ENCODE results near the gene ZNF679. TPM values are rescaled to one million over a fixed set of nuclear protein-coding genes. Genes with fewer than 3 reads are reported as not detected.

ZNF679 gene
- total and polyA plus RNA-seq, 2 of the 13 experiments (the other 11 are each of a cell fraction or from before 2014, with no cell fraction given): not detected

GRCh38 chr7:64314566-64314965 lies 86.3 kb downstream of the ZNF679 start:
- in situ Hi-C loops (cut with HindIII; ENCODE audit: extremely low pct_ligation_motif_present, low pct_unique_long_range_greater_than_20kb): no loop called here
- 56% methylated on average over 10 of the region's 10 CpGs for WGBS (ENCODE audit: low lambda C conversion rate)
- Histone ChIP-seq H3K4me1 (ENCODE audit: insufficient read depth, low read length) (no peaks in the 10 kb centered on the region), H3K27ac (ENCODE audit: extremely low read length, insufficient read depth, low read length) (no peak overlapping the region), H3K79me2 (ENCODE audit: insufficient read depth, low read length) (no peaks in the 10 kb centered on the region), H3K4me3 (replicated peaks in 1 of 3; ENCODE audit: insufficient read depth in 1 of 3, low read depth in 2 of 3, low read length in 3 of 3) (no peak overlapping the region), H2AFZ (ENCODE audit: low read length) (no peak overlapping the region), H4K20me1 (ENCODE audit: insufficient read depth, low read length) (no peaks in the 10 kb centered on the region), H3K9ac (ENCODE audit: insufficient read depth, low read depth, low read length) (no peak overlapping the region), H3K4me2 (ENCODE audit: low read depth, low read length) (no peak overlapping the region), H3K27me3 (ENCODE audit: control insufficient read depth in 1 of 2, insufficient read depth in 2 of 2, low read length in 2 of 2) (no peaks in the 10 kb centered on the region), H3K9me3 (ENCODE audit: low read length) (peaks cover 78% of the 10 kb centered on the region), H3K36me3 (replicated peaks in 1 of 2; ENCODE audit: control insufficient read depth in 1 of 2, insufficient read depth in 2 of 2, low read length in 2 of 2) (no peaks in the 10 kb centered on the region)
- no peak for FAIRE-seq
- no TSS peak for BruUV-seq (replicated peaks)
- no peak for DNase-seq (ENCODE audit: low spot score)
- no peak for ATAC-seq
- ChIA-PET CTCF (ENCODE audit: low intra/inter-chr PET ratio, low total read pairs) (no interaction called here), POLR2A (no interaction called here)
- intact Hi-C loops (cut with micrococcal nuclease; ENCODE audit: unreplicated experiment): no loop called here
- TF ChIP-seq ZNF556 (CRISPR knock-in tag; IDR thresholded peaks at IDR 0.05; ENCODE audit: borderline replicate concordance) (no peak), MIXL1 (CRISPR knock-in tag; IDR thresholded peaks at IDR 0.05) (no peak), EHMT2 (IDR thresholded peaks at IDR 0.05; ENCODE audit: borderline replicate concordance, low read depth, low read length) (no peak), ZNF512 (CRISPR knock-in tag; IDR thresholded peaks at IDR 0.05) (no peak), REST (IDR thresholded peaks at IDR 0.05; ENCODE audit: borderline replicate concordance in 1 of 2, low read depth in 1 of 2, low read length in 2 of 2) (no peak), DMTF1 (CRISPR knock-in tag; IDR thresholded peaks at IDR 0.05) (no peak), TBX2 (CRISPR knock-in tag; IDR thresholded peaks at IDR 0.05; ENCODE audit: borderline replicate concordance) (no peak), SMAD3 (CRISPR knock-in tag; IDR thresholded peaks at IDR 0.05) (no peak), SOX5 (CRISPR knock-in tag; IDR thresholded peaks at IDR 0.05; ENCODE audit: borderline replicate concordance) (no peak), CHD4 (IDR thresholded peaks at IDR 0.05; ENCODE audit: borderline replicate concordance, low read length) (no peak), HIVEP1 (CRISPR knock-in tag; IDR thresholded peaks at IDR 0.05) (no peak), HMGXB3 (CRISPR knock-in tag; IDR thresholded peaks at IDR 0.05; ENCODE audit: borderline replicate concordance) (no peak), HOXA5 (CRISPR knock-in tag; IDR thresholded peaks at IDR 0.05) (no peak), ZNF136 (CRISPR knock-in tag; IDR thresholded peaks at IDR 0.05; ENCODE audit: low read depth) (no peak)
